GDM1 (cell line): ENCODE data around the gene MAPKAPK5.
"Not testable (repeated sequence)": the region's sequence is repeated elsewhere in the genome, so short reads cannot be mapped to it uniquely, and the experiment has no call there.

Source experiments
- DNase-seq: peaks from one replicate; lab custom pipeline; 2025; lab: John Stamatoyannopoulos, UW

The MAPKAPK5 gene

GRCh38 chr12:111886662-111887545, 44.9 kb downstream of the MAPKAPK5 start:
- DNase-seq = no peak

DNA sequence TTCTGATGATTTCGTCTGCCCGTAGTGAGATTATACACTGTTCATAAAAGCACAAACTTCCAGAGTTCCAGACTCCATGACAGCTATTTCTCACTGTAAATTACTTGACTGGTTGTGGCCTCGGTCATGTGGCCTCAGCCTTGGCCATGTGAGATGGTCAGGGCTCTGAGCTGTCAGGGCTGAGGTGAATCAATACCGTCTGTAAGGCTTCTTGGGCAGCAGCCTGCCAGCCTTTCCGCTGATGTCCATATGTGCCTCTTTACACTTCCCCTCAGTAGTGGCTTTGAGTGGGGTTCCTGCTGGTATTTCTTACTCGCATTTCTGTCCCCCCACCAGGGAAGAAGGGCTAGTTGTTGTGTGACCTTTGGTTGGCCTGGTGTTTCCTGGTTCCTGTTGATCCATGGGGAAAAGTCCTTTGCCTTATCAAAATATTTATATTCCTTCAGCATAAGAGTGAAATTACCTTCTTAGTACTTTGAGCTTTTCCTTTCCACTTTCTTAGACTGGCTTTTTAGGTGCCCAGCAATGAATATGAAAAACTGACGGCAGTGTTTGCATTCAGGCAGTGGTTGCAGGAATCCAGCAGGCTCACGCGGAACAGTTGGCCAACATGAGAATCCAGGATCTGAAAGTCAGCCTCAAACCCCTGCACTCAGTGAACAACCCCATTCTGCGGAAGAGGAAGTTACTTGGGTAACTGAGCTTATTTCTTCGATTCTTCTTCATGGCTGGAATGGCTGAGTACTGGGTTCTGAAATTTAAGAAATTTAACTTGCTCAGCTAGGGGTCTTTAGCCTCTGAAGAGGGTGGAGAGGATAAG, 46.1 kb downstream of the MAPKAPK5 start:
- no peak for DNase-seq

DNA sequence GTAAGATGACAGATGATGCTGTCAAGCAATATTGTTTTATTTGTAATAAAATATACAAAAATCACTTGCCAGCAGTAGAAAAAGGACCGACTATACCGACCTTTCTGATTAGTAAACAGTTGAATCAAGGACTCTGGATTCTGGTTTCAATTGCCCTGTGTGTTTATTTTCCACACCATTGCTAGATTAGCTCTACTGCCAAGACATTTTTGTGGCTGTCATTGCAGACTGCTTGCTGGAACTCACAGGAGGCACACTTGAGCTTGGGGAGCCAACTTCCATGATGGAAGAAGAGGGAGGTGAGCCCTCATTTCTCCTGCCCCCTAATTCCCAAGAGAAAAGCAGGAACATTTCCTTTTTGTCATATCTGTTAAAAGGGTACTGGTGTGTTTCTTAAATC, 51.3 kb downstream of the MAPKAPK5 start:
- DNase-seq = no peak

- DNase-seq = no peak
These were observed 52.5 kb downstream of the MAPKAPK5 start for GRCh38 chr12:111894556-111894955.

DNA sequence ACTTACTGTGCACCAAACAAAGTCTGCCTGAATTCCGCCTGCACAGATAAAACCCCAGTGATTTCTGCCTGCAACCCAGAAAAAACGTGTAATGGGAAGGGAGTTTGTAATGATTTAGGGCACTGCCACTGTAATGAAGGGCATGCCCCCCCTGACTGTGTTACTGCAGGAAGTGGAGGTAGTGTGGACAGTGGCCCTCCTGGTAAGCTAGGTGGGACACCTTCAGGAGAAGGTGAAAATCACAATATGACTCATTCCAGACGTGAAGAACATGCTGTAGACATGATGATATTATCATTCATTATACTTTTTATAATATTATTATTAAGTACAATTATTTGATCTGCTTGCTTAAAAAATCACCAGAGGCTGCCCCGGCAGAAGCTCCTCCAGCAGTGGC, 59.2 kb downstream of the MAPKAPK5 start:
- DNase-seq = no peak

- no peak for DNase-seq
These were observed 62.5 kb downstream of the MAPKAPK5 start for GRCh38 chr12:111904446-111904975.

DNA sequence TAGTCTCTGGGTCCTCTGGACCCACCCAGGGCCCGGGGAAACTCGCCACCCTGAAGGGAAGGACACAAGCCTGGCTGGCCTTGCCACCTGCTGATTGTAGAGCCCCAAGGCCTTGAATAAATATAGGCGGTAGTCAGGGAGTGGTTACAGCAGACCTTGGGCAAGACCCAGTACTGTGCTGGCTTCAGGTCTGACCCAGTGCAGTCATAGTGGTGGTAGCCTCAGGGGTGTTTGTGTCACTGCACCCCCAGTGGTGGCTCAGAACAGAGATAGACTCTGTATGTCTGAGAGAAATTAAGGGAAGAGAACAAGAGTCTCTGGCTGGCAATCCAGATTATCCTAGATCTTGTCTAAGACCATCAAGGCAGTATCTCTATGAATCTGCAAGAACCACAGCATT, 63.5 kb downstream of the MAPKAPK5 start:
- DNase-seq = no peak

DNA sequence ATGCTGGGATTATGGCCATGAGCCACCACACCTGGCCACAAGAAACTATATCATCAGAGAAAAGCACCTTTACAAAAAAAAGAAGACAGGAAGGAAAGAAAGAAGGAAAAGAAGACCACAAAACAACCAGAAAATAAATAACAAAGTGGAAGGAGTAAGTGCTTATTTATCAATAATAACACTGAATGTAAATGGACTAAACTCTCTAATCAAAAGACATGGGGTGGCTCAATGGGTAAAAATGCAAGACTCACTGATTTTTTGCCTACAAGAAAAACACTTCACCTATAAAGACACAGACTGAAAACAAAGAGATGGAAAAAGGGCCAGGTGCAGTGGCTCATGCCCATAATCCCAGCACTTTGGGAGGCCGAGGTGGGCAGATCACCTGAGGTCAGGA, 65.7 kb downstream of the MAPKAPK5 start:
- DNase-seq = no peak

DNA sequence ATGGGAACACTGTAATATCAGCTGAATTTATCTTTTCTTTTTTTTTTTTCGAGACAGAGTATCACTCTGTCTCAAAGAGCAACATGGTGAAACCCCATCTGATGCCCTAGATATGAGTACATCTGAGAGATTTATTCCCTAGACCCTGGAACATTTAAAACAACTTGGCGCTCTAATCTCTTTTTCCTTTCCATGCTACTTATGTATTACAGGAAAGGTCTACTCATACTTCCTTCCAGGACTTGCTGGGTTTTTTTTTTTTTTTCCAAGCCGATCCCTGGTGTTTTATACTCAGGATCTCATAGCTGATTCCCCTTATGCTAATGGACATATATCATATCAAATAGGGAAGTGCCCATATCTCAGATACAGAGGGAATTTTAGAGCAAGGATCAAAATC, 83.1 kb downstream of the MAPKAPK5 start:
- no peak for DNase-seq

- DNase-seq = no peak
These were observed 84.6 kb downstream of the MAPKAPK5 start for GRCh38 chr12:111926631-111927030.

DNA sequence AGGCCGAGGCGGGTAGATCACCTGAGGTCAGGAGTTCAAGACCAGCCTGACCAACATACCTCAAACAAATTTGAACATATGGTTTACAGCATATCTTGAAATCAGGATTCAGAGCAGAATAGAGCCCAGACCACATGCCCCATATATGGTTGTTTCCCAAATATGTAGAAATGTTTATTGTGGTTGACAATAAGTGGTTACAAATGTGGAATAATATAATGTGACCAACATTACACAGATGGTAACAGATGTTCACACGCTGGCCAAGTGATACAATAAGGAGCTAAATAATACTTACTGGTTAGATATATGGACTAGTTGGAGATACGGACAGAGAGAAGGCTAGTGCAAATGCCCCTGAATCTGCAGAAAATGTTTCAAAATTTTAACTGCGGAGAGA, 85.3 kb downstream of the MAPKAPK5 start:
- DNase-seq = no peak

GRCh38 chr12:111932241-111932640, 90.2 kb downstream of the MAPKAPK5 start:
- DNase-seq = no peak

DNA sequence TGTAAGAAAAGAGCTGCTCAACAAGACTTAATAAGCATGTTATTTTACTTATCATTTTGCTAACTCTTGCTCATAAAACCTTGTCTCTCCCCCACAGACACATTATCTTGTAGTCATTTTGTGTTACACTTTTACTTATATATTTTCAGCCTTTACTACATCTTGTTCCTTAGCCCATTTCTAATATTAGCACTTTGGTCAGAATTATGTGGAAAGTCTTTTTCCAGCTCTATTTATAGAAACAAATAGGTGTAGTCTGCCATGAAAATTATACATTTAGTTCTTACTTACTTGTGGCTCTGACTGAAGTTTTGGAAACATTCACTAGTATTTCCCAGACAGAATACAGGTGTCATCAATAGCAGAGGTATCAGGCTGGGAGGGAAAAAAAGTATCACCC, 94.8 kb downstream of the MAPKAPK5 start:
- DNase-seq = no peak

- DNase-seq = no peak
These were observed 95.4 kb downstream of the MAPKAPK5 start for GRCh38 chr12:111937429-111937828.

- no peak for DNase-seq
These were observed 100.5 kb downstream of the MAPKAPK5 start for GRCh38 chr12:111942557-111942956.

DNA sequence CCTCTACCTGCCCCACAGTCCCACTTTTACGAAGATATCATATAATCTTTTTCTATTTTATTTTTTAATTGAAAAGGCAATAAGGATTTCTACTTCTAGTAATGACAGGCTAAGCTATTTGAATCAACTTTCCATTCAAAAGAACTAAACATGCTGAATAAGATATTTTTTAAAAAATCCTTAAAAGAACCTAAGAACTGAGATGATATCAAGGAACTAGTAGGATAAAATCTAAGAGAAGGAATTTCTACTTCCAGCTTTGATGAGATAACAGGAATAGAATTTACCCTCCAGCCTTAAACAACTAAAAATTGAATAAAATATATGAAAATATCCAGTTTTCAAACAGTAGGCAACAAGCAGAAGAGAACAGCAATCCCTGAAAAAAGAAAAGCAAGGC, 101.9 kb downstream of the MAPKAPK5 start:
- no peak for DNase-seq

- DNase-seq = not testable (repeated sequence)
These were observed 109.1 kb downstream of the MAPKAPK5 start for GRCh38 chr12:111950961-111951676.
